Mesenchymal stem cell (in vitro differentiated cells and primary cell): ENCODE data around the gene PRLHR.
"Not testable (repeated sequence)": the region's sequence is repeated elsewhere in the genome, so short reads cannot be mapped to it uniquely, and the experiment has no call there.

Experiments
- DNase-seq: peaks from one replicate; pipeline ENCODE4 v3.0.0-alpha.2; 2013
- H2AFZ ChIP-seq: one replicate; pipeline ENCODE4 v1.6.1; 2013; ENCODE audit warnings: low read depth, mild to moderate bottlenecking, control low read depth, inconsistent platforms, low read length, moderate library complexity
- H2AK5ac ChIP-seq: 2 replicates; pipeline ENCODE4 v1.6.1; 2013; ENCODE audit warnings: low read length, moderate library complexity, mild to moderate bottlenecking, inconsistent platforms; ENCODE audit not compliant: severe bottlenecking
- H2BK120ac ChIP-seq: one replicate; pipeline ENCODE4 v1.6.1; 2013; ENCODE audit warnings: low read depth, mild to moderate bottlenecking, inconsistent platforms, low read length, moderate library complexity
- H2BK12ac ChIP-seq, 2 experiments: one replicate each; pipeline ENCODE4 v1.6.1; 2013; ENCODE audit warnings: inconsistent platforms in 2 of 2, low read length in 2 of 2, mild to moderate bottlenecking in 2 of 2, moderate library complexity in 2 of 2, control low read depth in 1 of 2
- H2BK15ac ChIP-seq: one replicate; pipeline ENCODE4 v1.6.1; 2013; ENCODE audit warnings: mild to moderate bottlenecking, low read depth, inconsistent platforms; ENCODE audit not compliant: poor library complexity, severe bottlenecking
- H2BK5ac ChIP-seq: 2 replicates; pipeline ENCODE4 v1.6.1; 2013; ENCODE audit warnings: low read depth, mild to moderate bottlenecking, low read length, control low read depth, inconsistent platforms; ENCODE audit not compliant: poor library complexity, severe bottlenecking
- H3K14ac ChIP-seq, 2 experiments: one replicate each; pipeline ENCODE4 v1.6.1; 2013; ENCODE audit warnings: inconsistent platforms in 2 of 2, low read length in 2 of 2, control low read depth in 1 of 2, mild to moderate bottlenecking in 1 of 2, moderate library complexity in 1 of 2
- H3K18ac ChIP-seq, 2 experiments: one replicate each; pipeline ENCODE4 v1.6.1; 2013; ENCODE audit warnings: inconsistent platforms in 2 of 2, low read length in 2 of 2, control low read depth in 1 of 2, low read depth in 1 of 2, mild to moderate bottlenecking in 1 of 2
- H3K23ac ChIP-seq, 2 experiments: one replicate each; pipeline ENCODE4 v1.6.1; 2013; ENCODE audit warnings: inconsistent platforms in 2 of 2, low read length in 2 of 2, mild to moderate bottlenecking in 2 of 2, moderate library complexity in 2 of 2, control low read depth in 1 of 2
- H3K27ac ChIP-seq: 2 replicates; pipeline ENCODE4 v1.5.1; 2013; ENCODE audit warnings: mild to moderate bottlenecking, moderate library complexity, low read length, control low read depth, inconsistent platforms; ENCODE audit not compliant: poor library complexity, severe bottlenecking
- H3K27me3 ChIP-seq, 2 experiments: 2 replicates each; pipeline versions ENCODE4 v1.6.1 to v1.7.0; 2013; ENCODE audit warnings: low read length in 2 of 2, mild to moderate bottlenecking in 2 of 2, moderate library complexity in 2 of 2, control low read depth in 1 of 2, inconsistent platforms in 1 of 2; ENCODE audit not compliant: control insufficient read depth in 1 of 2, insufficient read depth in 1 of 2
- H3K36me3 ChIP-seq, 2 experiments: 2 replicates each; pipeline versions ENCODE4 v1.6.1 to v1.7.0; 2013; ENCODE audit warnings: low read length in 2 of 2, control low read depth in 1 of 2, inconsistent platforms in 1 of 2, low read depth in 1 of 2, mild to moderate bottlenecking in 1 of 2; ENCODE audit not compliant: insufficient read depth in 2 of 2, control insufficient read depth in 1 of 2
- H3K4ac ChIP-seq, 2 experiments: one replicate each; pipeline ENCODE4 v1.6.1; 2013; ENCODE audit warnings: inconsistent platforms in 2 of 2, low read length in 2 of 2, mild to moderate bottlenecking in 2 of 2, moderate library complexity in 2 of 2, control low read depth in 1 of 2, low read depth in 1 of 2
- H3K4me1 ChIP-seq: 2 replicates; pipeline ENCODE4 v1.6.1; 2013; ENCODE audit warnings: low read depth, low read length, control low read depth; ENCODE audit not compliant: control insufficient read depth, insufficient read depth
- H3K4me2 ChIP-seq: 2 replicates; pipeline ENCODE4 v1.6.1; 2013; ENCODE audit warnings: low read length, mild to moderate bottlenecking, inconsistent platforms; ENCODE audit not compliant: poor library complexity, severe bottlenecking
- H3K4me3 ChIP-seq, 2 experiments: 2 replicates each; pipeline versions ENCODE4 v1.5.1 to v1.7.0; 2013; ENCODE audit warnings: low read length in 2 of 2, mild to moderate bottlenecking in 2 of 2, control low read depth in 1 of 2, low read depth in 1 of 2; ENCODE audit not compliant: insufficient read depth in 1 of 2
- H3K79me1 ChIP-seq: replicated peaks from 2 replicates; pipeline ENCODE4 v1.6.1; 2013; ENCODE audit warnings: mild to moderate bottlenecking, control low read depth, low read length, inconsistent platforms; ENCODE audit not compliant: poor library complexity, severe bottlenecking
- H3K9ac ChIP-seq: 2 replicates; pipeline ENCODE4 v1.7.0; 2013; ENCODE audit warnings: mild to moderate bottlenecking, low read length, moderate library complexity
- H3K9me3 ChIP-seq: 2 replicates; pipeline ENCODE4 v1.7.0; 2013; ENCODE audit warnings: mild to moderate bottlenecking, low read length; ENCODE audit not compliant: control insufficient read depth
- H4K8ac ChIP-seq: one replicate; pipeline ENCODE4 v1.6.1; 2013; ENCODE audit warnings: inconsistent platforms, mild to moderate bottlenecking, low read length, moderate library complexity
- H4K91ac ChIP-seq: one replicate; pipeline ENCODE4 v1.6.1; 2013; ENCODE audit warnings: mild to moderate bottlenecking, low read length, inconsistent platforms
- WGBS: methylation state at CpG from one replicate; pipeline ENCODE4 v1.1.7; 2013; ENCODE audit warnings: mixed read lengths; 5-methylcytosine and 5-hydroxymethylcytosine counted together

The PRLHR gene

DNA sequence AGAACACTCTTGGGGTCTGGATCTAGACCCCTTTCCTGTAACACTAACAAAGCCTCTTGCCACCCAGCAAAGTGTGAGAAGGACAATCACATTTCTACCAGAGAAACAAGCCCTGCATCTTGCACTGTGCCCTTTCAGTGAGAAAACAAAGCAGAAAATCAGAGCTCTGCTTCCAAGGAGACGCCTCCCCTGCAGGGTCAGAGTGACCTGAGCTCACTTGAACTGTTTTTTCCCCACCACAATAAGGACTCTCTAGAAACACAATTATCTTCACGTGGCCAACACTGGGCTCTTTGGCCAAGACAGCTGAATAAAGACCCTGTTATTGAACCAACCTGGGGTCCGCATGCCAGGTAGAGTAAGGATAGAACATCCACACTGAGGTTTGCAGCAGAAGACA lies 30.1 kb upstream of the PRLHR start:
- Histone ChIP-seq H4K91ac (no peak overlapping the region), H2BK12ac (no peak overlapping the region), H4K8ac (no peak overlapping the region), H3K4ac (no peak overlapping the region), H3K23ac (no peak overlapping the region), H3K18ac (no peak overlapping the region), H3K9me3 (no peaks in the 10 kb centered on the region), H3K36me3 (no peaks in the 10 kb centered on the region), H3K9ac (no peak overlapping the region), H2AK5ac (no peak overlapping the region), H2AFZ (no peak overlapping the region), H3K14ac (no peak overlapping the region), H3K27me3 (peaks cover 8 to 55% of the 10 kb centered on the region in 2 experiments), H3K4me1 (no peaks in the 10 kb centered on the region), H3K4me2 (peak overlapping the region; percentile 20), H2BK5ac (no peak overlapping the region), H2BK120ac (no peak overlapping the region), H3K79me1 (no peaks in the 10 kb centered on the region), H3K27ac (no peak overlapping the region), H2BK15ac (no peak overlapping the region), H3K4me3 (no peak overlapping the region)
- no peak for DNase-seq
- 69% methylated on average over 3 of the region's 3 CpGs for WGBS

- WGBS = 48% methylated on average over 5 of the region's 5 CpGs
- no peak overlapping the region for H2BK15ac ChIP-seq
- H3K27me3 ChIP-seq = peaks cover 8 to 53% of the 10 kb centered on the region in 2 experiments
- H3K79me1 ChIP-seq = no peaks in the 10 kb centered on the region
- H3K23ac ChIP-seq = no peak overlapping the region
- no peak overlapping the region for H2BK120ac ChIP-seq
- H3K4me1 ChIP-seq = no peaks in the 10 kb centered on the region
- H3K27ac ChIP-seq = no peak overlapping the region
- H3K4me2 ChIP-seq = no peak overlapping the region
- H3K4ac ChIP-seq = no peak overlapping the region
- no peak overlapping the region for H3K18ac ChIP-seq
- H2AFZ ChIP-seq = no peak overlapping the region
- no peak overlapping the region for H2BK12ac ChIP-seq
- no peak overlapping the region for H2BK5ac ChIP-seq
- no peak overlapping the region for H4K91ac ChIP-seq
- H3K14ac ChIP-seq = no peak overlapping the region
- no peak overlapping the region for H2AK5ac ChIP-seq
- no peak overlapping the region for H4K8ac ChIP-seq
- no peaks in the 10 kb centered on the region for H3K36me3 ChIP-seq
- no peak overlapping the region for H3K4me3 ChIP-seq
- DNase-seq = no peak
- H3K9me3 ChIP-seq = no peaks in the 10 kb centered on the region
- H3K9ac ChIP-seq = no peak overlapping the region
Measured at GRCh38 chr10:118624747-118625146, 29.3 kb upstream of the PRLHR start.

GRCh38 chr10:118621304-118621942 lies 26.0 kb upstream of the PRLHR start:
- no peak overlapping the region for H4K8ac ChIP-seq
- no peak overlapping the region for H3K9ac ChIP-seq
- H2BK15ac ChIP-seq = no peak overlapping the region
- no peak overlapping the region for H3K27ac ChIP-seq
- no peaks in the 10 kb centered on the region for H3K4me1 ChIP-seq
- H3K79me1 ChIP-seq = no peaks in the 10 kb centered on the region
- no peaks in the 10 kb centered on the region for H3K9me3 ChIP-seq
- H2BK120ac ChIP-seq = no peak overlapping the region
- WGBS = 61% methylated on average over 6 of the region's 7 CpGs
- H3K23ac ChIP-seq = no peak overlapping the region
- H3K36me3 ChIP-seq = no peaks in the 10 kb centered on the region
- no peak overlapping the region for H2AFZ ChIP-seq
- H2BK12ac ChIP-seq = no peak overlapping the region
- no peak overlapping the region for H3K4me2 ChIP-seq
- no peak overlapping the region for H3K14ac ChIP-seq
- H2AK5ac ChIP-seq = no peak overlapping the region
- no peak overlapping the region for H3K4ac ChIP-seq
- H3K18ac ChIP-seq = no peak overlapping the region
- no peak for DNase-seq
- H3K4me3 ChIP-seq = no peak overlapping the region
- no peak overlapping the region for H2BK5ac ChIP-seq
- no peak overlapping the region for H4K91ac ChIP-seq
- peaks cover 8 to 52% of the 10 kb centered on the region in 2 experiments for H3K27me3 ChIP-seq

- H4K91ac ChIP-seq, H2BK5ac ChIP-seq, H3K4me2 ChIP-seq, H4K8ac ChIP-seq, H3K9me3 ChIP-seq, H3K27ac ChIP-seq, H3K79me1 ChIP-seq, H3K9ac ChIP-seq, H2BK12ac ChIP-seq, H3K4me1 ChIP-seq, H2BK120ac ChIP-seq, H3K36me3 ChIP-seq, H3K18ac ChIP-seq, H3K23ac ChIP-seq, H2AFZ ChIP-seq, DNase-seq, H2AK5ac ChIP-seq, H3K4ac ChIP-seq, H3K14ac ChIP-seq, H2BK15ac ChIP-seq, H3K4me3 ChIP-seq: not testable (repeated sequence)
- 91% methylated on average over 4 of the region's 4 CpGs for WGBS
- peaks cover 6 to 45% of the 10 kb centered on the region in 2 experiments for H3K27me3 ChIP-seq
Measured at GRCh38 chr10:118613863-118614262, 18.4 kb upstream of the PRLHR start.
